ENCODE measurements around the gene TMEM271.
A peak's percentile ranks its signal among the peaks of the same experiment; 100 is the strongest.

TMEM271 gene

DNA sequence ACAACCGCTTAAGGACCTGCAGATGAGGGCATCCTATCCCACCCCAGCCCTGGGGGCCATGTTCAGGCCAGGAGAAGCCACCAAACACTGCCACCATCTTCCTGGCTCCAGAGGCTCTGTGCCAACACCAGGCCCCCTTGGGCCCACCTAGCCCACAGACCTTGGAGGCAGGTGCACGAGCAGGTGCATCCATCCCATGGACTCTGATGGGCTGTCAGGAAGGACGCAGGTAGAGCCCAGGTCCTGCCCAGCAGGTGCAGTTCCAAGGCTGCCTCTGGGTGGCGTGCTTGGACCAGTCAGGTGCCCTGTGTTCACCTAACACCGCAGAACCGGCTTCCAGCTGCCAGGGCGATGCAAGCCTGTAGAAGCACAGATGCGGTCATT is 26.5 kb upstream of the TMEM271 start:
- Histone ChIP-seq H3K18ac (ENCODE audit: low read length) (no peak overlapping the region), H3K9me3 (ENCODE audit: insufficient read depth, low read depth, low read length) (peaks cover 2% of the 10 kb centered on the region), H3K4me2 (ENCODE audit: low read length) (no peak overlapping the region), H3K79me2 (ENCODE audit: control insufficient read depth, insufficient read depth, low read length, poor library complexity) (no peaks in the 10 kb centered on the region), H2BK12ac (ENCODE audit: low read length) (no peak overlapping the region), H3K23ac (ENCODE audit: low read length) (no peak overlapping the region), H3K36me3 (ENCODE audit: control insufficient read depth in 1 of 2, insufficient read depth in 2 of 2, low read length in 2 of 2) (no peaks in the 10 kb centered on the region), H3K27ac (ENCODE audit: low read depth, low read length) (no peak overlapping the region), H3K27me3 (ENCODE audit: insufficient read depth, low read length) (no peaks in the 10 kb centered on the region), H4K12ac (ENCODE audit: low read depth, low read length) (no peak overlapping the region), H3K14ac (ENCODE audit: low read length) (no peak overlapping the region), H3K4ac (ENCODE audit: low read depth, low read length) (no peak overlapping the region), H2BK120ac (ENCODE audit: insufficient read depth, low read length, poor library complexity) (no peak overlapping the region), H3K79me1 (ENCODE audit: low read length) (no peaks in the 10 kb centered on the region), H2AK5ac (ENCODE audit: low read length) (no peak overlapping the region), H3K4me1 (ENCODE audit: control insufficient read depth in 1 of 2, insufficient read depth in 2 of 2, low read length in 2 of 2) (no peaks in the 10 kb centered on the region), H2BK5ac (ENCODE audit: low read depth, low read length, poor library complexity) (no peak overlapping the region), H2AFZ (ENCODE audit: insufficient read depth, low read length, poor library complexity) (no peak overlapping the region), H3K4me3 (ENCODE audit: low read depth, low read length) (no peak overlapping the region), H3K9ac (ENCODE audit: low read length) (no peak overlapping the region), H4K91ac (ENCODE audit: low read depth, low read length) (no peak overlapping the region), H4K8ac (ENCODE audit: low read depth, low read length) (no peak overlapping the region)
- peak; percentile 81 to 88 for DNase-seq
- no CpG with 5 or more reads among the region's 8 CpGs for WGBS (ENCODE audit: extremely low coverage, insufficient coverage, insufficient read length)

DNA sequence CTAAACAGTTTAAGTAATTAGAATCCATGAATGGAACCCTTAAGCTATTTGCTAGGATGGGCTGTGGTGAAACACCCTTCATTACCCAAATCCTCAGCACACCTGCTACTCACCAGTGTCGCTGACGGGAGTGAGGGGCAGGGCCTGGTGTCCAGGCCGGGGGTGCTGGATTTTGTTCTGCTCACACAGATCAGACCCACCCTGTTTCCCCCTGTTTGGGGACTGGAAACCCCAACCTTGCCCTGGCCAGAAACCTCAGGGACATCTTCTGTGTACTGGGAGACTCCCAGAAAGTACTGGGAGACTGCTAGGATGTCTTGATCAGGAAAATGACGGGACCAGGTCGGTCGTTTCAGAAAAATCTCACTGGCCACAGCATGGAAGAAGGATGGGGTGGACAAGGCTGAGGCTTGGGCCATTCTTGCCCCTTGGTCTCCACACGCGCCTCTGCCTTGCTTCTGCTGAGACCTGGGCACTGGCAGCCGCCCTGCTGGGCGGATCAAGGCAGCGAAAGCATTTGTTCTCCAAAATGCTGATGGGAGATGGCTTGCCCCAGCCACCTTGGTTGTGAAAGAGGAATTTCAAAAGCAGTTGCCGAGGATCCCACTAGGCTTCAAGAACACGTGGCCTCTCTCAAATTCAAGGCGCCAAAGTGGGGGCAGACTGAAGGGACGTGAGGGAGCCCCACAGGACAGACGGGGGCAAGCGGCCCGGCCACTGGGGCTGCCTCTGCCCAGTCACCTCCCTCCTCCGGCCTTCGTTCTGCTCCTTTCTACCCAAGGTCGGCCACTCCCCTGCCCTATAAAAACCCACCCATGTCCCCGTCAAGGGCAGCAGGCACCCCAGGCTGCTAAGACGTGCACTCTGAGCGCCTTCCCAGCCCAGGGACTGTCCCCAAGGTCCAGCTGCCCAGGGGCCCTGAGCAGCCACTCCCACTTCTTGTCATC is 25.8 kb upstream of the TMEM271 start:
- Histone ChIP-seq H3K36me3 (ENCODE audit: control insufficient read depth in 1 of 2, insufficient read depth in 2 of 2, low read length in 2 of 2) (no peaks in the 10 kb centered on the region), H3K4me1 (ENCODE audit: control insufficient read depth in 1 of 2, insufficient read depth in 2 of 2, low read length in 2 of 2) (no peaks in the 10 kb centered on the region), H3K18ac (ENCODE audit: low read length) (no peak overlapping the region), H2AK5ac (ENCODE audit: low read length) (no peak overlapping the region), H3K27ac (ENCODE audit: low read depth, low read length) (no peak overlapping the region), H3K27me3 (ENCODE audit: insufficient read depth, low read length) (no peaks in the 10 kb centered on the region), H3K23ac (ENCODE audit: low read length) (no peak overlapping the region), H3K9ac (ENCODE audit: low read length) (no peak overlapping the region), H4K91ac (ENCODE audit: low read depth, low read length) (no peak overlapping the region), H2AFZ (ENCODE audit: insufficient read depth, low read length, poor library complexity) (no peak overlapping the region), H3K4me3 (ENCODE audit: low read depth, low read length) (no peak overlapping the region), H3K14ac (ENCODE audit: low read length) (no peak overlapping the region), H4K12ac (ENCODE audit: low read depth, low read length) (no peak overlapping the region), H3K79me2 (ENCODE audit: control insufficient read depth, insufficient read depth, low read length, poor library complexity) (no peaks in the 10 kb centered on the region), H4K8ac (ENCODE audit: low read depth, low read length) (no peak overlapping the region), H3K4ac (ENCODE audit: low read depth, low read length) (no peak overlapping the region), H3K4me2 (ENCODE audit: low read length) (no peak overlapping the region), H2BK12ac (ENCODE audit: low read length) (no peak overlapping the region), H3K79me1 (ENCODE audit: low read length) (no peaks in the 10 kb centered on the region), H2BK120ac (ENCODE audit: insufficient read depth, low read length, poor library complexity) (no peak overlapping the region), H3K9me3 (ENCODE audit: insufficient read depth, low read depth, low read length) (peaks cover 2% of the 10 kb centered on the region), H2BK5ac (ENCODE audit: low read depth, low read length, poor library complexity) (no peak overlapping the region)
- no peak for DNase-seq
- no CpG with 5 or more reads among the region's 24 CpGs for WGBS (ENCODE audit: extremely low coverage, insufficient coverage, insufficient read length)

DNA sequence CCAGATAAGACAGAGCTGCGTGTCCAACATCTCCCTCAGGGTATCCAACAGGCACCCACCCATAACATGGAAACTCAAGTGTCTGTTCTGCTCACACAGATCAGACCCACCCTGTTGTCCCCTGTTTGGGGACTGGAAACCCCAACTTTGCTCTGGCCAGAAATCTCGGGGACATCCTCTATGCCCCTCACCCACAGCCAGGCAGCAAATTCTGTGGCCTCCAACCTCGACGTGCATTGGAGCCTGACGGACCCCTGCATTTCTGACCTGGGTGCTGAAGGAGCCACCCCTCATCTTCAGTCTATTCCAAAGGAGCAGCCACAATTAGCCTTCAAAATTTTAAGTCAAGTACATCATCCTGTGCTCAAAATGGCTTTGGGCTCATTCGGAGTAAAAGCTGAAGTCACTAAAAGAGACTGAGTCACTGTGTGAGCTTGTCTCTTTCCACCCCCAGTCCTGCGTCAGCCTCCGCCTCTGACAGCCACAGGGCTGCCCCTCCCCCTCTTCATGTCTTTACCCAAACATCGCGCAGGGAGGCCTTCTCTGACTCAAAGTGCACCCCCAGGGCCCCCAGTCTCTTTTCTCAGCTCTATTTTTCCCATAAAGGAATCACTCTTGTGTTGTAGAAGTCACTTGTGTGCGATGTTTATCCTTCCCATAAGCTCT is 24.9 kb upstream of the TMEM271 start:
- WGBS (ENCODE audit: extremely low coverage, insufficient coverage, insufficient read length): no CpG with 5 or more reads among the region's 11 CpGs
- H3K27me3 ChIP-seq (ENCODE audit: insufficient read depth, low read length): no peaks in the 10 kb centered on the region

GRCh38 chr4:600166-600565 is 24.1 kb upstream of the TMEM271 start:
- Histone ChIP-seq H3K18ac (ENCODE audit: low read length) (no peak overlapping the region), H3K79me1 (ENCODE audit: low read length) (no peaks in the 10 kb centered on the region), H3K14ac (ENCODE audit: low read length) (no peak overlapping the region), H3K9me3 (ENCODE audit: insufficient read depth, low read depth, low read length) (peaks cover 2% of the 10 kb centered on the region), H3K36me3 (ENCODE audit: control insufficient read depth in 1 of 2, insufficient read depth in 2 of 2, low read length in 2 of 2) (no peaks in the 10 kb centered on the region), H2BK12ac (ENCODE audit: low read length) (no peak overlapping the region), H2AK5ac (ENCODE audit: low read length) (no peak overlapping the region), H4K91ac (ENCODE audit: low read depth, low read length) (no peak overlapping the region), H3K4me2 (ENCODE audit: low read length) (no peak overlapping the region), H3K79me2 (ENCODE audit: control insufficient read depth, insufficient read depth, low read length, poor library complexity) (no peaks in the 10 kb centered on the region), H2AFZ (ENCODE audit: insufficient read depth, low read length, poor library complexity) (no peak overlapping the region), H3K27ac (ENCODE audit: low read depth, low read length) (no peak overlapping the region), H3K9ac (ENCODE audit: low read length) (no peak overlapping the region), H3K4ac (ENCODE audit: low read depth, low read length) (no peak overlapping the region), H2BK5ac (ENCODE audit: low read depth, low read length, poor library complexity) (no peak overlapping the region), H3K4me1 (ENCODE audit: control insufficient read depth in 1 of 2, insufficient read depth in 2 of 2, low read length in 2 of 2) (no peaks in the 10 kb centered on the region), H2BK120ac (ENCODE audit: insufficient read depth, low read length, poor library complexity) (no peak overlapping the region), H4K8ac (ENCODE audit: low read depth, low read length) (no peak overlapping the region), H4K12ac (ENCODE audit: low read depth, low read length) (no peak overlapping the region), H3K4me3 (ENCODE audit: low read depth, low read length) (no peak overlapping the region), H3K27me3 (ENCODE audit: insufficient read depth, low read length) (no peaks in the 10 kb centered on the region), H3K23ac (ENCODE audit: low read length) (no peak overlapping the region)
- WGBS (ENCODE audit: extremely low coverage, insufficient coverage, insufficient read length): no CpG with 5 or more reads among the region's 6 CpGs
- DNase-seq: no peak

More for the DNA sequence above, 24.9 kb upstream of the TMEM271 start:
- Histone ChIP-seq H2BK12ac (ENCODE audit: low read length) (no peak overlapping the region), H2AFZ (ENCODE audit: insufficient read depth, low read length, poor library complexity) (no peak overlapping the region), H3K4ac (ENCODE audit: low read depth, low read length) (no peak overlapping the region), H3K14ac (ENCODE audit: low read length) (no peak overlapping the region), H4K8ac (ENCODE audit: low read depth, low read length) (no peak overlapping the region), H3K36me3 (ENCODE audit: control insufficient read depth in 1 of 2, insufficient read depth in 2 of 2, low read length in 2 of 2) (no peaks in the 10 kb centered on the region), H3K4me1 (ENCODE audit: control insufficient read depth in 1 of 2, insufficient read depth in 2 of 2, low read length in 2 of 2) (no peaks in the 10 kb centered on the region), H2BK5ac (ENCODE audit: low read depth, low read length, poor library complexity) (no peak overlapping the region), H3K18ac (ENCODE audit: low read length) (no peak overlapping the region), H4K91ac (ENCODE audit: low read depth, low read length) (no peak overlapping the region), H4K12ac (ENCODE audit: low read depth, low read length) (no peak overlapping the region), H3K4me2 (ENCODE audit: low read length) (no peak overlapping the region), H3K23ac (ENCODE audit: low read length) (no peak overlapping the region), H3K4me3 (ENCODE audit: low read depth, low read length) (no peak overlapping the region), H2BK120ac (ENCODE audit: insufficient read depth, low read length, poor library complexity) (no peak overlapping the region), H3K27ac (ENCODE audit: low read depth, low read length) (no peak overlapping the region), H2AK5ac (ENCODE audit: low read length) (no peak overlapping the region), H3K79me1 (ENCODE audit: low read length) (no peaks in the 10 kb centered on the region), H3K79me2 (ENCODE audit: control insufficient read depth, insufficient read depth, low read length, poor library complexity) (no peaks in the 10 kb centered on the region), H3K9ac (ENCODE audit: low read length) (peak overlapping the region; percentile 50), H3K9me3 (ENCODE audit: insufficient read depth, low read depth, low read length) (peaks cover 2% of the 10 kb centered on the region)
- DNase-seq: no peak
